ENCODE results near the gene TVP23A.

- TF ChIP-seq CTCF (IDR thresholded peaks at IDR 0.05) = no peak
- TF ChIP-seq POLR2A (IDR thresholded peaks at IDR 0.05) = no peak
Measured at GRCh38 chr16:10791048-10791447, 27.5 kb downstream of the TVP23A start.
